ENCODE results near the gene DSCAML1. TPM values are rescaled to one million over a fixed set of nuclear protein-coding genes. Genes with fewer than 3 reads are reported as not detected.

Gene DSCAML1
- total RNA-seq, 1 experiment from 2014 or later = not detected

DNA sequence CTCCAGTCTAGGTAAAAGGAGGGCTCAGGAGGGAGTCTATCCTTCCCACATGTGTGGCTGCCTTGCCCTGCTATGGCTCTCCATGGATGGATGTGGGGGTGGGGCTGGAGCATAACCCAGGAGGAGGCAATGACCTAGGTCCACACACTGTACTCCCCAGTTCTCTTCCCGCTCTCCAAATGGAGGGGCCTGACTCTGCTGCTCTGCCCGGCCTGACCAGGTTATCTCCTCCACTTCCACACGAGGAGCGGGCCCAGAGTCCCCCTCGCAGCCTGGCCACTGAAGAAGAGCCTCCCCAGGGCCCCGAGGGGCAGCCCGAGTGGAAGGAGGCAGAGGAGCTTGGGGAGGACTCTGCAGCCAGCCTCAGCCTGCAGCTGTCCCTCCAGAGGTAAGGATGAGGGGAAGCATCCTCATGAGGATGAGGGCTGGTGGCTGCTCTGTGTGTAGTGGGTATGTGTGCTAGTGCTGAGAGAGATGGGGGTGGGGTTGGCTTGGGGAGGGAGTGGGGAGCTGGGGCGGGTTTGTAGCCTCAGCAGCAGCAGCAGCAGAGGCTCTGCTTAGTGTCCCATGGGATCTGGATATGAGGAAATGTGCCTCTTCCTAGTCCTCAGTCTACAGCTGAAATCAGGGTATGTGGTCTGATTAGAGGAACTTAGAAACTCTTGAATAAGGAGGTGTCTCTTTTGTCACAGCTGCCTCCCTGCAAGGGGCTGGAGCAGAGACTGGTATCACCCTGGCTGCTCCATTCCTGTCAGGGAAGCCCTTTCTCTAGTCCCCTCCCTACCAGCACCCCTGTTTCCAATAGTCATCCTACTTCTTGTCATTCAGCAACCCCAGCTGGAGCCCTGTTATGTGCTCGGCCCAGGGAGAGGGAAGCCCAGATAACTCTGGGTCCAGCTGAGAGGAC is 415.3 kb downstream of the DSCAML1 start:
- DNase-seq (ENCODE audit: low read depth) = no peak

DNA sequence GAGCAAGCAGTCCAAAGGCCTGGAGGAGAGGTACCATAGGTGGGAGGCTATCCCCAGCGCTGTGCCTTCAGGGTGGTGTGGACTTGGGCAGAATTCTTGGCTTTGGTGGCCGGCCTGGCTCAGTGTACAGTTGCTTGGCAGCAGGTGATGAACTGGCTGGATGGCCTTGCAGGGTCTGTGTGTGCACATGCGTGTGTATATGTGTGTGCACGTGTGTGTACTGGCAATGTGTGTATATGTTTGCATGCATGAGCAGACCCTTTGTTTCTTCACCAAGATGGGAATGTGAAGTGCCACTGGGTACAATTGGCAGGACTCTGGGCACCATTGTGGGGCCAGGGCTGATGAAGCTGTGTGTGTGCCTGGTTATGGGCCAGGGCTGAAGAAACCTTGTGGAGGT is 416.3 kb downstream of the DSCAML1 start:
- no peak for DNase-seq (ENCODE audit: low read depth)

DNA sequence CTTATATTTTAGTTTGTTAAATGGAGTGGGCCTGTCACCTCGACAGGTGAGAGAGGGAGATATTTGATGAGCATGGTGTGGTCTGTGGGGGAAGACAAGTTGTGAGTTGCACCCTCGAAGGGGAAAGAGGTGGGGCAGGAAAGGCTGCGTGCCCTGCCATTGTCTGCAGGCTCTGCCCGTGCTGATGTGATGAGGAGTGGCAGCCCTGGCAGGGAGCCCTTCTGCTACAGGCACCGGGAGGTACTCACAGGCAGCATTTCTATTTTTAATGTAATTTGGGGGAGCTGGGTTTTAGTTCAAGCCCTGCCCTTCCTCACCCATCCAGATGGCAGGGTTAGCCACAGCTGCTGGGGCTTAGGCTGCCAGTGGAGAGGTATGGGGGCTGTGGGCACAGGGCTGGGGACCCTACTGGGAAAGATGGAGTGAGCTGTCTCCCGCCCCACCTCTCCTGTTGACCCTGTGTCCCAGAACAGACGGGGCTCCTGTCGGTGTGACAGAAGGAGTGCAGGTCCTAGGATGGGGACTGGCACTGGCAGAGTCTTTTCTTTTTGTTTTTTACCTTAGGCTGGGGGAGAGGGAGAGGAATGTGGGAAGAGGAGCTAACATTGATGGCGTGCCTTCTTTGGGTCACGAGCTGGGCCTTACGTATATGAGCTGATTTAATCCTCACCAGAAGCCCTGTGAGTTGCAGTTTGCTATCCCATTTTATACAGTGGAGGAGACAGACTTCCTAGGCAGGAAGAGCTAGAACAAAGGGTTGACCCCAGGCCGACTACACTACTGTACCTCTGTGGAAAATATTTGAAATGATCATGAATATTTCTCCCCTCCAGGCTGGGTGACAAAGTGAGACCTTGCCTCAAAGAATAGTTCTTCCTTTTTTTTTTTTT is 417.8 kb downstream of the DSCAML1 start:
- no peak for DNase-seq (ENCODE audit: low read depth)

Other genes starting within 250 kb of the DSCAML1 start
- not detected in 2 replicates for gene FXYD2, start 27.5 kb upstream of the DSCAML1 start, total RNA-seq (2014; rRNA removed; shearing (Covaris generic))
- 0.12 and 0.86 TPM in 2 replicates for gene FXYD6, start 79.4 kb upstream of the DSCAML1 start, total RNA-seq (2014; rRNA removed; shearing (Covaris generic))
- not detected in 2 replicates for gene TMPRSS13, start 132.2 kb upstream of the DSCAML1 start, total RNA-seq (2014; rRNA removed; shearing (Covaris generic))
- gene IL10RA, start 189.2 kb upstream of the DSCAML1 start, total RNA-seq (2014; rRNA removed; shearing (Covaris generic)) = 0.07 TPM in 1 of 2 replicates, not detected in the other

Data from M059J (cell line).